Raji (cell line): ENCODE results near the gene CHMP6.

ENCODE experiments used
- POLR2A ChIP-seq: IDR thresholded peaks from 2 replicates; pipeline ENCODE4 v1.6.1; 2011; ENCODE audit warnings: low read depth, low read length, control low read depth; ENCODE audit not compliant: insufficient read depth

CHMP6 gene

GRCh38 chr17:80978499-80979497 lies 12.8 kb upstream of the CHMP6 start:
- no peak for TF ChIP-seq POLR2A

- no peak for TF ChIP-seq POLR2A
Observed at GRCh38 chr17:80979547-80980378, 11.9 kb upstream of the CHMP6 start.

- no peak for TF ChIP-seq POLR2A
Observed at GRCh38 chr17:80980397-80981061, 11.1 kb upstream of the CHMP6 start.

- no peak for TF ChIP-seq POLR2A
Observed at GRCh38 chr17:80981062-80981902, 10.4 kb upstream of the CHMP6 start.

- TF ChIP-seq POLR2A = no peak
Observed at GRCh38 chr17:80981929-80982425, 9.7 kb upstream of the CHMP6 start.

GRCh38 chr17:80982426-80982974 lies 9.1 kb upstream of the CHMP6 start:
- TF ChIP-seq POLR2A = no peak

GRCh38 chr17:80983545-80983944 lies 8.1 kb upstream of the CHMP6 start:
- no peak for TF ChIP-seq POLR2A

GRCh38 chr17:80984749-80985148 lies 6.9 kb upstream of the CHMP6 start:
- TF ChIP-seq POLR2A = no peak

- no peak for TF ChIP-seq POLR2A
Observed at GRCh38 chr17:80986046-80986445, 5.6 kb upstream of the CHMP6 start.

- no peak for TF ChIP-seq POLR2A
Observed at GRCh38 chr17:80986816-80987475, 4.7 kb upstream of the CHMP6 start.

GRCh38 chr17:80987941-80988461 lies 3.6 kb upstream of the CHMP6 start:
- TF ChIP-seq POLR2A = no peak

- no peak for TF ChIP-seq POLR2A
Observed at GRCh38 chr17:80989586-80989913, 2.1 kb upstream of the CHMP6 start.

GRCh38 chr17:80990921-80991644 lies 558 bp upstream of the CHMP6 start:
- TF ChIP-seq POLR2A = no peak
